Liver (tissue), 9 donors: ENCODE data around the gene COL6A3. TPM values are rescaled to one million over a fixed set of nuclear protein-coding genes. Genes with fewer than 3 reads are reported as not detected.

ENCODE experiments used
- DNase-seq: peaks from one replicate; pipeline ENCODE4 v3.0.0-alpha.2; 2017; ENCODE audit warnings: low spot score
- H3K27ac ChIP-seq, 2 donors: one replicate each; pipeline ENCODE4 v1.7.0; 2013; ENCODE audit warnings: inconsistent platforms in 2 of 2, low read length in 2 of 2, control low read depth in 1 of 2, low read depth in 1 of 2, mild to moderate bottlenecking in 1 of 2
- H3K27me3 ChIP-seq, 4 donors: one replicate each; pipeline versions ENCODE4 v1.6.1 to v1.7.0; 2013; ENCODE audit warnings: low read length in 3 of 4, inconsistent platforms in 1 of 4, mild to moderate bottlenecking in 1 of 4, moderate library complexity in 1 of 4; ENCODE audit not compliant: control insufficient read depth in 4 of 4, insufficient read depth in 4 of 4
- H3K36me3 ChIP-seq, 4 donors: one replicate each; pipeline versions ENCODE4 v1.6.1 to v1.7.0; 2013; ENCODE audit warnings: low read length in 3 of 4, mild to moderate bottlenecking in 3 of 4, low read depth in 1 of 4, moderate library complexity in 1 of 4; ENCODE audit not compliant: control insufficient read depth in 4 of 4, insufficient read depth in 3 of 4
- H3K4me1 ChIP-seq, 4 donors: one replicate each; pipeline versions ENCODE4 v1.6.1 to v1.7.0; 2013; ENCODE audit warnings: low read length in 3 of 4, mild to moderate bottlenecking in 3 of 4, moderate library complexity in 1 of 4; ENCODE audit not compliant: control insufficient read depth in 4 of 4, insufficient read depth in 4 of 4
- H3K4me3 ChIP-seq, 3 donors: one replicate each; pipeline versions ENCODE4 v1.6.1 to v1.7.0; 2013; ENCODE audit warnings: low read length in 3 of 3, control low read depth in 1 of 3, low read depth in 1 of 3, mild to moderate bottlenecking in 1 of 3
- H3K9ac ChIP-seq, 2 donors: one replicate each; pipeline ENCODE4 v1.7.0; 2013; ENCODE audit warnings: low read length in 2 of 2, mild to moderate bottlenecking in 2 of 2, moderate library complexity in 2 of 2, control low read depth in 1 of 2, low read depth in 1 of 2
- H3K9me3 ChIP-seq, 4 donors: one replicate each; pipeline versions ENCODE4 v1.6.1 to v1.7.0; 2013; ENCODE audit warnings: low read length in 3 of 4; ENCODE audit not compliant: control insufficient read depth in 4 of 4
- EGR1 ChIP-seq, 2 donors: IDR thresholded peaks; 2 replicates each; pipeline ENCODE4 v1.6.1; 2016 to 2018; ENCODE audit warnings: antibody characterized with exemption in 2 of 2, low read depth in 2 of 2
- FOXA1 ChIP-seq: IDR thresholded peaks from 2 replicates; pipeline ENCODE4 v1.6.1; 2016; ENCODE audit warnings: antibody characterized with exemption
- FOXA2 ChIP-seq: IDR thresholded peaks from 2 replicates; pipeline ENCODE4 v1.6.1; 2016; ENCODE audit warnings: antibody characterized with exemption
- GABPA ChIP-seq, 2 donors: IDR thresholded peaks in 1 of 2; conservative IDR thresholded peaks in 1 of 2; 2 replicates each; pipeline ENCODE4 v1.6.1; 2016; ENCODE audit warnings: antibody characterized with exemption in 2 of 2, mild to moderate bottlenecking in 1 of 2, moderate library complexity in 1 of 2
- HNF4A ChIP-seq, 2 donors: conservative IDR thresholded peaks; 2 replicates each; pipeline ENCODE4 v1.6.1; 2016; ENCODE audit warnings: antibody characterized with exemption in 2 of 2, mild to moderate bottlenecking in 2 of 2
- HNF4G ChIP-seq: IDR thresholded peaks from 2 replicates; pipeline ENCODE4 v1.6.1; 2016; ENCODE audit warnings: antibody characterized with exemption
- JUND ChIP-seq, 2 donors: IDR thresholded peaks; 2 replicates each; pipeline ENCODE4 v1.6.1; 2016; ENCODE audit warnings: antibody characterized with exemption in 2 of 2
- NR2F2 ChIP-seq: IDR thresholded peaks from 2 replicates; pipeline ENCODE4 v1.6.1; 2016; ENCODE audit warnings: antibody characterized with exemption
- RAD21 ChIP-seq, 2 donors: IDR thresholded peaks; 2 replicates each; pipeline ENCODE4 v1.6.1; 2016; ENCODE audit warnings: antibody characterized with exemption in 2 of 2, mild to moderate bottlenecking in 2 of 2
- RXRA ChIP-seq, 2 donors: IDR thresholded peaks; 2 replicates each; pipeline ENCODE4 v1.6.1; 2017 to 2018; ENCODE audit warnings: antibody characterized with exemption in 2 of 2, mild to moderate bottlenecking in 1 of 2
- SP1 ChIP-seq: IDR thresholded peaks from 2 replicates; pipeline ENCODE4 v1.6.1; 2018; ENCODE audit warnings: antibody characterized with exemption, mild to moderate bottlenecking
- TAF1 ChIP-seq: conservative IDR thresholded peaks from 2 replicates; pipeline ENCODE4 v1.6.1; 2016; ENCODE audit warnings: antibody characterized with exemption, mild to moderate bottlenecking
- YY1 ChIP-seq: IDR thresholded peaks from 2 replicates; pipeline ENCODE4 v1.6.1; 2016; ENCODE audit warnings: antibody characterized with exemption, mild to moderate bottlenecking
- WGBS: extraction: QIAGEN DNeasy Blood & Tissue Kit; methylation state at CpG from one replicate; pipeline ENCODE4 v1.1.7; 2013; 5-methylcytosine and 5-hydroxymethylcytosine counted together
- polyA plus RNA-seq, 2 donors: library from polyadenylated mRNA; stranded (reverse) in 1 of 2; unstranded in 1 of 2; fragments of 200-250 nt in 1 of 2; fragments of >200 nt in 1 of 2; fragmentation: Nextera tagmentation in 1 of 2; extraction: Ambion mirVana in 1 of 2; gene quantifications; one replicate each; pipeline versions ENCODE4 v1.2.1 to v1.2.3, GENCODE V29; 2013 to 2015
- total RNA-seq, 2 donors: library from RNA; depleted of rRNA; stranded (reverse); fragments of >200 nt; gene quantifications; one replicate each; pipeline ENCODE4 v1.2.3, GENCODE V29; 2014
- TF ChIP-seq, protein P1 (sequence below): IDR thresholded peaks from 2 replicates; pipeline ENCODE4 v1.6.1; 2016; ENCODE audit warnings: antibody characterized with exemption
- TF ChIP-seq, protein P2 (sequence below): IDR thresholded peaks from 2 replicates; pipeline ENCODE4 v1.6.1; 2016; ENCODE audit warnings: antibody characterized with exemption
- TF ChIP-seq, protein P3 (sequence below): IDR thresholded peaks from 2 replicates; pipeline ENCODE4 v1.6.1; 2016; ENCODE audit warnings: antibody characterized with exemption, mild to moderate bottlenecking
- TF ChIP-seq, protein P4 (sequence below): IDR thresholded peaks from 2 replicates; pipeline ENCODE4 v1.6.1; 2016; ENCODE audit warnings: antibody characterized with exemption
- TF ChIP-seq, protein P5 (sequence below): fragments of 150-350 bp; IDR thresholded peaks from 2 replicates; pipeline ENCODE4 v1.5.1; 2017; ENCODE audit warnings: improper control_type of control experiment, low read depth, low read length; ENCODE audit not compliant: missing input control
- donor health status: healthy.
- donor health status: healthy.
- donor health status: healthy.
- donor health status: healthy.
- donor health status: healthy.

Gene COL6A3
- total and polyA plus RNA-seq, 4 donors, result 1.7 to 28.7 (median 17.5) TPM

DNA sequence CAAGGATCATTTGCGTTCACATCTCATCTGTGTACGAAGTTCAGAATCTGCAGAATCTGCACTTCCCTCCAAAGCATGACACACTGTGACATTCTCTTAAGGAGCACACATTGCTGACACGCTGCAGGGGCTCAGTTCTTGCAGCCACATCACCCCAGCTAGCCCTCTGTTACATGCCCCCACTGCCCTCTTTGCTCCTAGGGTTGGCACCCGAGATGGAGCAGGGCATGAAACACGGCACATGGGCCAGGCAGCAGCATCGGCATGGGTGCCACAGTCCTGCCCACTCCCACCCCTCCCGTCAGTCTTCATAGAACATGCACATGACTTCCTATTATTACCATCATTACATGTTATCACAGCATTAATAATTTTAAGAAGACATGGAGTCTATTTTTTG lies 76.4 kb downstream of the COL6A3 start (continued):
- TF ChIP-seq FOXA2 (no peak), HNF4A (conservative IDR thresholded peaks at IDR 0.05) (no peak), EGR1 (IDR thresholded peaks at IDR 0.05; ENCODE audit: low read depth in 2 of 2) (no peak)
- TF ChIP-seq, protein P1, sequence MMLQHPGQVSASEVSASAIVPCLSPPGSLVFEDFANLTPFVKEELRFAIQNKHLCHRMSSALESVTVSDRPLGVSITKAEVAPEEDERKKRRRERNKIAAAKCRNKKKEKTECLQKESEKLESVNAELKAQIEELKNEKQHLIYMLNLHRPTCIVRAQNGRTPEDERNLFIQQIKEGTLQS, result no peak
- TF ChIP-seq, protein P2, sequence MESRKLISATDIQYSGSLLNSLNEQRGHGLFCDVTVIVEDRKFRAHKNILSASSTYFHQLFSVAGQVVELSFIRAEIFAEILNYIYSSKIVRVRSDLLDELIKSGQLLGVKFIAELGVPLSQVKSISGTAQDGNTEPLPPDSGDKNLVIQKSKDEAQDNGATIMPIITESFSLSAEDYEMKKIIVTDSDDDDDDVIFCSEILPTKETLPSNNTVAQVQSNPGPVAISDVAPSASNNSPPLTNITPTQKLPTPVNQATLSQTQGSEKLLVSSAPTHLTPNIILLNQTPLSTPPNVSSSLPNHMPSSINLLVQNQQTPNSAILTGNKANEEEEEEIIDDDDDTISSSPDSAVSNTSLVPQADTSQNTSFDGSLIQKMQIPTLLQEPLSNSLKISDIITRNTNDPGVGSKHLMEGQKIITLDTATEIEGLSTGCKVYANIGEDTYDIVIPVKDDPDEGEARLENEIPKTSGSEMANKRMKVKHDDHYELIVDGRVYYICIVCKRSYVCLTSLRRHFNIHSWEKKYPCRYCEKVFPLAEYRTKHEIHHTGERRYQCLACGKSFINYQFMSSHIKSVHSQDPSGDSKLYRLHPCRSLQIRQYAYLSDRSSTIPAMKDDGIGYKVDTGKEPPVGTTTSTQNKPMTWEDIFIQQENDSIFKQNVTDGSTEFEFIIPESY, result no peak

DNA sequence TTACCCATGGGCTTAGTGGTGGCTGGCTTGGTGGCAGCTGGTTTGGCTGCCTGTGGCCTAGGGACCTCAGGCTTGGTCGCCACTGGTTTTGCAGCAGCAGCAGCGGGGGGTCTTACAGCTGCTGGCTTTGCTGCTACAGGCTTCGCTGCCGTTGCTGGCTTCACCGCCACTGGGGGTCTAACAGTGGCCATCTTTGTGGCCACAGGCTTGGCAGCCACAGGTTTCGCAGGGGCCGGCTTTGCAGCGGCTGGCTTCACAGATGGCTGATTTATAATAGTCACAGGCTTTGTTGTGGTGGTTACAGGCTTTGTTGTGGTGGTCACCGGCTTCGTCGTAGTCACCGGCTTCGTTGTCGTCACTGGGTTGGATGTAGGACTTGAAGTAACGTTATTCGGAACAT lies 77.8 kb downstream of the COL6A3 start:
- peaks cover 0 to 2% (median 0%) of the 10 kb centered on the region in 4 donors for H3K27me3 ChIP-seq
- H3K4me1 ChIP-seq, result no peaks in the 10 kb centered on the region
- DNase-seq, result no peak
- no peak overlapping the region for H3K4me3 ChIP-seq
- 90% methylated on average over 16 of the region's 16 CpGs for WGBS
- H3K9ac ChIP-seq, result no peak overlapping the region
- no peak overlapping the region for H3K27ac ChIP-seq
- no peaks in the 10 kb centered on the region for H3K9me3 ChIP-seq
- H3K36me3 ChIP-seq, result no peaks in the 10 kb centered on the region
- TF ChIP-seq TAF1, result no peak
- TF ChIP-seq JUND (IDR thresholded peaks at IDR 0.05), result no peak
- no peak for TF ChIP-seq NR2F2
- no peak for TF ChIP-seq FOXA1
- TF ChIP-seq HNF4G, result no peak
- TF ChIP-seq, protein P3, sequence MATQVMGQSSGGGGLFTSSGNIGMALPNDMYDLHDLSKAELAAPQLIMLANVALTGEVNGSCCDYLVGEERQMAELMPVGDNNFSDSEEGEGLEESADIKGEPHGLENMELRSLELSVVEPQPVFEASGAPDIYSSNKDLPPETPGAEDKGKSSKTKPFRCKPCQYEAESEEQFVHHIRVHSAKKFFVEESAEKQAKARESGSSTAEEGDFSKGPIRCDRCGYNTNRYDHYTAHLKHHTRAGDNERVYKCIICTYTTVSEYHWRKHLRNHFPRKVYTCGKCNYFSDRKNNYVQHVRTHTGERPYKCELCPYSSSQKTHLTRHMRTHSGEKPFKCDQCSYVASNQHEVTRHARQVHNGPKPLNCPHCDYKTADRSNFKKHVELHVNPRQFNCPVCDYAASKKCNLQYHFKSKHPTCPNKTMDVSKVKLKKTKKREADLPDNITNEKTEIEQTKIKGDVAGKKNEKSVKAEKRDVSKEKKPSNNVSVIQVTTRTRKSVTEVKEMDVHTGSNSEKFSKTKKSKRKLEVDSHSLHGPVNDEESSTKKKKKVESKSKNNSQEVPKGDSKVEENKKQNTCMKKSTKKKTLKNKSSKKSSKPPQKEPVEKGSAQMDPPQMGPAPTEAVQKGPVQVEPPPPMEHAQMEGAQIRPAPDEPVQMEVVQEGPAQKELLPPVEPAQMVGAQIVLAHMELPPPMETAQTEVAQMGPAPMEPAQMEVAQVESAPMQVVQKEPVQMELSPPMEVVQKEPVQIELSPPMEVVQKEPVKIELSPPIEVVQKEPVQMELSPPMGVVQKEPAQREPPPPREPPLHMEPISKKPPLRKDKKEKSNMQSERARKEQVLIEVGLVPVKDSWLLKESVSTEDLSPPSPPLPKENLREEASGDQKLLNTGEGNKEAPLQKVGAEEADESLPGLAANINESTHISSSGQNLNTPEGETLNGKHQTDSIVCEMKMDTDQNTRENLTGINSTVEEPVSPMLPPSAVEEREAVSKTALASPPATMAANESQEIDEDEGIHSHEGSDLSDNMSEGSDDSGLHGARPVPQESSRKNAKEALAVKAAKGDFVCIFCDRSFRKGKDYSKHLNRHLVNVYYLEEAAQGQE, result no peak
- TF ChIP-seq RAD21 (IDR thresholded peaks at IDR 0.05), result no peak
- TF ChIP-seq, protein P1, result no peak
- TF ChIP-seq, protein P4, sequence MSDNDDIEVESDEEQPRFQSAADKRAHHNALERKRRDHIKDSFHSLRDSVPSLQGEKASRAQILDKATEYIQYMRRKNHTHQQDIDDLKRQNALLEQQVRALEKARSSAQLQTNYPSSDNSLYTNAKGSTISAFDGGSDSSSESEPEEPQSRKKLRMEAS, result no peak
- TF ChIP-seq GABPA (IDR thresholded peaks at IDR 0.05 in 1 of 2, conservative IDR thresholded peaks at IDR 0.05 in 1 of 2), result no peak
- TF ChIP-seq EGR1 (IDR thresholded peaks at IDR 0.05; ENCODE audit: low read depth in 2 of 2), result no peak
- TF ChIP-seq FOXA2, result no peak
- TF ChIP-seq YY1, result no peak
- no peak for TF ChIP-seq RXRA (IDR thresholded peaks at IDR 0.05)
- TF ChIP-seq HNF4A (conservative IDR thresholded peaks at IDR 0.05), result no peak
- TF ChIP-seq, protein P5, sequence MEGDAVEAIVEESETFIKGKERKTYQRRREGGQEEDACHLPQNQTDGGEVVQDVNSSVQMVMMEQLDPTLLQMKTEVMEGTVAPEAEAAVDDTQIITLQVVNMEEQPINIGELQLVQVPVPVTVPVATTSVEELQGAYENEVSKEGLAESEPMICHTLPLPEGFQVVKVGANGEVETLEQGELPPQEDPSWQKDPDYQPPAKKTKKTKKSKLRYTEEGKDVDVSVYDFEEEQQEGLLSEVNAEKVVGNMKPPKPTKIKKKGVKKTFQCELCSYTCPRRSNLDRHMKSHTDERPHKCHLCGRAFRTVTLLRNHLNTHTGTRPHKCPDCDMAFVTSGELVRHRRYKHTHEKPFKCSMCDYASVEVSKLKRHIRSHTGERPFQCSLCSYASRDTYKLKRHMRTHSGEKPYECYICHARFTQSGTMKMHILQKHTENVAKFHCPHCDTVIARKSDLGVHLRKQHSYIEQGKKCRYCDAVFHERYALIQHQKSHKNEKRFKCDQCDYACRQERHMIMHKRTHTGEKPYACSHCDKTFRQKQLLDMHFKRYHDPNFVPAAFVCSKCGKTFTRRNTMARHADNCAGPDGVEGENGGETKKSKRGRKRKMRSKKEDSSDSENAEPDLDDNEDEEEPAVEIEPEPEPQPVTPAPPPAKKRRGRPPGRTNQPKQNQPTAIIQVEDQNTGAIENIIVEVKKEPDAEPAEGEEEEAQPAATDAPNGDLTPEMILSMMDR, result no peak
- TF ChIP-seq SP1, result no peak
- TF ChIP-seq, protein P2, result no peak
